Brain microvascular endothelial cell (primary cell): Measurements from ENCODE around the gene PRELID1.
"Not testable (repeated sequence)": the region's sequence is repeated elsewhere in the genome, so short reads cannot be mapped to it uniquely, and the experiment has no call there.

Experiments
- DNase-seq: peaks from one replicate; pipeline ENCODE4 v3.0.0-alpha.2; 2020
- H3K27ac ChIP-seq: fragments of 250-450 bp; sonication (Bioruptor Pico); 2 replicates; pipeline ENCODE4 v1.5.1; 2020; ENCODE audit warnings: mild to moderate bottlenecking, moderate library complexity
- H3K27me3 ChIP-seq: fragments of 250-450 bp; sonication (Bioruptor Pico); replicated peaks from 2 replicates; pipeline ENCODE4 v1.5.1; 2020; ENCODE audit warnings: mild to moderate bottlenecking
- H3K36me3 ChIP-seq: fragments of 250-450 bp; sonication (Bioruptor Pico); replicated peaks from 2 replicates; pipeline ENCODE4 v1.5.1; 2020; ENCODE audit warnings: mild to moderate bottlenecking
- H3K4me3 ChIP-seq: 2 replicates; pipeline ENCODE4 v1.5.1; 2011; ENCODE audit warnings: low read depth, mild to moderate bottlenecking, control low read depth, low read length, moderate library complexity
- CTCF ChIP-seq: IDR thresholded peaks from 2 replicates; pipeline ENCODE4 v1.5.1; 2011; ENCODE audit warnings: low read depth, mild to moderate bottlenecking, moderate library complexity, low read length, control low read depth, inconsistent platforms; ENCODE audit errors: missing control alignments
- in situ Hi-C: cut with HindIII; loops from 2 replicates; pipeline ENCODE4 v1.10.0; 2017; ENCODE audit warnings: low sequenced_read_pairs, low pct_ligation_motif_present

PRELID1 gene

GRCh38 chr5:177303121-177303924 lies at the start of gene PRELID1, which contains the start of gene RAB24:
PRELID1 (plus strand) TSS chr5:177303799; CDS start chr5:177303986, 187 bp downstream.
RAB24 (minus strand) TSS chr5:177303719; CDS start chr5:177303288, 431 bp downstream.
- in situ Hi-C loops = loop anchor here (25.0 kb wide), 1 partner anchor 134 kb away; the partner anchor contains the start of genes GRK6 and PRR7
- peak; percentile 42 for TF ChIP-seq CTCF
- Histone ChIP-seq H3K36me3 (peaks cover 29% of the 10 kb centered on the region), H3K27ac (peak within 1 kb of the TSS; percentile 78), H3K27me3 (no peaks in the 10 kb centered on the region), H3K4me3 (peak within 1 kb of the TSS; percentile 97)
- DNase-seq = peak; percentile 76

GRCh38 chr5:177256296-177256695 lies 47.3 kb upstream of the PRELID1 start:
- in situ Hi-C loops = no loop called here
- no peak for DNase-seq
- no peak overlapping the region for H3K4me3 ChIP-seq
- TF ChIP-seq CTCF = no peak
- no peak overlapping the region for H3K27ac ChIP-seq
- peaks cover 27% of the 10 kb centered on the region for H3K36me3 ChIP-seq
- no peaks in the 10 kb centered on the region for H3K27me3 ChIP-seq

- DNase-seq, H3K4me3 ChIP-seq, H3K27me3 ChIP-seq, H3K27ac ChIP-seq, in situ Hi-C loops: not testable (repeated sequence)
- H3K36me3 ChIP-seq = peaks cover 21% of the 10 kb centered on the region
Measured at GRCh38 chr5:177258711-177259110, 44.9 kb upstream of the PRELID1 start.

GRCh38 chr5:177260961-177261360 lies 42.6 kb upstream of the PRELID1 start:
- TF ChIP-seq CTCF = no peak
- in situ Hi-C loops = no loop called here
- H3K4me3 ChIP-seq = no peak overlapping the region
- H3K36me3 ChIP-seq = peaks cover 27% of the 10 kb centered on the region
- no peak for DNase-seq
- H3K27ac ChIP-seq = no peak overlapping the region
- H3K27me3 ChIP-seq = no peaks in the 10 kb centered on the region

GRCh38 chr5:177261510-177261909 lies 42.1 kb upstream of the PRELID1 start:
- TF ChIP-seq CTCF = no peak
- Histone ChIP-seq H3K27me3 (no peaks in the 10 kb centered on the region), H3K27ac (no peak overlapping the region), H3K4me3 (no peak overlapping the region), H3K36me3 (peaks cover 29% of the 10 kb centered on the region)
- DNase-seq = no peak
- in situ Hi-C loops = no loop called here

GRCh38 chr5:177264178-177264577 lies 39.4 kb upstream of the PRELID1 start:
- in situ Hi-C loops = no loop called here
- Histone ChIP-seq H3K27me3 (no peaks in the 10 kb centered on the region), H3K36me3 (peaks cover 25% of the 10 kb centered on the region), H3K27ac (no peak overlapping the region), H3K4me3 (no peak overlapping the region)
- no peak for TF ChIP-seq CTCF
- DNase-seq = no peak
